Neuron (in vitro differentiated cells): ENCODE measurements around the gene PNPLA5.

Source experiments
- H2AFZ ChIP-seq: one replicate; pipeline ENCODE4 v1.6.1; 2013; ENCODE audit warnings: low read depth, mild to moderate bottlenecking, inconsistent platforms, low read length, moderate library complexity
- H3K27me3 ChIP-seq: one replicate; pipeline ENCODE4 v1.6.1; 2013; ENCODE audit warnings: low read length; ENCODE audit not compliant: insufficient read depth
- H3K36me3 ChIP-seq: one replicate; pipeline ENCODE4 v1.6.1; 2013; ENCODE audit warnings: low read length; ENCODE audit not compliant: insufficient read depth
- H3K4me1 ChIP-seq: one replicate; pipeline ENCODE4 v1.6.1; 2013; ENCODE audit warnings: low read length; ENCODE audit not compliant: insufficient read depth
- H3K4me3 ChIP-seq: 2 replicates; pipeline ENCODE4 v1.5.1; 2013; ENCODE audit warnings: mild to moderate bottlenecking, low read length, moderate library complexity
- H3K9me3 ChIP-seq: one replicate; pipeline ENCODE4 v1.6.1; 2013; ENCODE audit warnings: low read length

Gene PNPLA5

DNA sequence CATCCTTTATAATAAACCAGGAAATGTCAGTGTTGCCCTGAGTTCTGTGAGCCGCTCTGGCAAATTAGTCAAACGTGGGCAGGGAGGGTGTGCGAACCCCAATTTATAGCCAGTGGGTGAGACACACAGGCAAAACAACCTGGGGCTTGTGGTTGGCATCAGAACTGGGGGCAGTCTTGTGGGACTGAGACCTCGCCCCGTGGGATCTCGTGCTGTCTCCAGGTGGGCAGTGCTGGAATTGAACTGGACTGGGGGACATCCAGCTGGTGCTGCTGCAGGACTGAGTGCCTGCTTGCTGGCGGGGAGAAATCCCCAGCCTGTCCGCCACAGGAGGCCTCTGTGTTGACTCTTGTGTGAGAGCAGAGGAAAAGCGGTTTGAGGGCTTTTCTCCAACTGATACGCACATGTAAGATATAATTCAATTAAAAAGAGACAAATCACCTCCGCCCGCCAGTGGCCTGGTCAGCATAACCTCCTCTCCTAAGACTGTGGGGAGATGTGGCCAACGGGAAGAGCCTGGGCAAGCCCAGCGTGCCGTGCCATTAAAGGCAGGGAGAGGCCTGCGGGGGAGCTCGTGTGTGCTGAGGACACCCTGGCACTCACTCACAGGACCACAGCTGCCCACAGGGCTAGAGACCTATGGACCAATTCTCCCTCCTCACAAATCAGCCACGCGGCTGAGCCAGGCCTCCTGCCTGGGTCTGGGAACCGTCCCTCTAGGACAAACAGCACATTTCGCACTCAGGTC, 47.9 kb downstream of the PNPLA5 start:
- Histone ChIP-seq H3K36me3 (peaks cover 4% of the 10 kb centered on the region), H2AFZ (no peak overlapping the region), H3K4me3 (no peak overlapping the region)

DNA sequence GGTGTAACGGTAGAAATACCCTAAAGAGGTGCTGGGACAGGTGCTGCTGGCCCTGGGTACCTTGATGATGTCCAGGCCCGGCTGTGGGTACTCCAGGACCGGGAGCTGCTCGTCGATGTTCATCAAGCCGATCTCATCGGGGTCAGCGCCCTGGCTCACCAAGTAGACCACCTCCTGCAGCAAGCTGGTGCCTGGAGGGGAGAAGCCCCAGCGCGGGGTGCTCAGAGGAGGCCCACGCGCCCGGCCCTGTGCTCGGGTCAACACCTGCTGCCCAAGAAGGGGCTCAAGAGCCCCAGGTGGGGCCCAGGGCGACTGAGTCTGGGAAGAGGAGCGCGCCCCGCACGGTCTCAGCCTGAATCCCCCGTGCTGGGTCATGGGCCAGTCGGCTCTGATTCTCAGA, 50.1 kb downstream of the PNPLA5 start:
- Histone ChIP-seq H2AFZ (no peak overlapping the region), H3K4me3 (no peak overlapping the region), H3K36me3 (peaks cover 13% of the 10 kb centered on the region), H3K9me3 (no peaks in the 10 kb centered on the region), H3K4me1 (no peaks in the 10 kb centered on the region), H3K27me3 (no peaks in the 10 kb centered on the region)

More for the DNA sequence above, 47.9 kb downstream of the PNPLA5 start:
- H3K27me3 ChIP-seq: no peaks in the 10 kb centered on the region
- no peaks in the 10 kb centered on the region for H3K9me3 ChIP-seq
- no peaks in the 10 kb centered on the region for H3K4me1 ChIP-seq

DNA sequence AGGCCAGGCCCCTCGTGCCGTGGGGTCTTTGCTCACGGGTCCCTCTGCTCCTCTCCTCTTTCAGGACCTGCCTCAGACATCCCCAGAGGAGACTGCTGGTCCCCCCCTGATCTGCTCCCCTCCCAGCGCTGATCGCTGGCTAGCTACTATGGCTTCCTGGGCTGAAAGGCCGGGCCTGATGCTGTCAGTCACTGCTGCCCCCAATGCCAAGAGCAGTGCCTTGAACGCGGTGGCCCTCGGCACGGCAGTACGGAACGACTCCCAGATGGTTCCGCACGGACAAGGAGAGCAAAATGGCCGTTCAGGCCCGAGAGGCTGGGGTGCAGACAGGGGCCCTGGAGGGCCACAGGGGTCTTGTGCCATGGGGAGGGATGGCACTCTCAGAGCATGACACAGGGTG, 51.0 kb downstream of the PNPLA5 start:
- no peaks in the 10 kb centered on the region for H3K27me3 ChIP-seq
- no peaks in the 10 kb centered on the region for H3K9me3 ChIP-seq
- peaks cover 15% of the 10 kb centered on the region for H3K36me3 ChIP-seq
- H3K4me3 ChIP-seq: no peak overlapping the region
- H2AFZ ChIP-seq: no peak overlapping the region
- no peaks in the 10 kb centered on the region for H3K4me1 ChIP-seq

DNA sequence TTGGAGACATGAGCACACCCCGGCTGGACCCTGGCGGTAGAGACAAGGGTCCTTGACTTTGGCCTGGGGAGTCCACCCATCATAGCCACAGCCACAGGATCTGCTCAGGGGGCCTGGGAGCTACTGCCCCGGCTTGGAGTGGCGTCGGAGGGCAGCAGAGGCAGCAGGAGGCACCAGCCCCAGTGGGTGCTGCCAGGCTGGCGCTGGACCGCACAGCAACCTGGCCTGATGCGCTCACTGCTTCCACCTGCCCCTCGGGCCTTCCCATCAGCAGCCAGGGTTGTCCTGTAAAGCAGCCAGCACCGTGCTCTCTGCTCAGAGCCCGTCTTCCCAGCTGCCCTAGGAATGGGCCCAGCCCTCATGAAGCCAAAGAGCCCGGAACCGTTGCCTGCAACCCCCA, 51.4 kb downstream of the PNPLA5 start:
- no peak overlapping the region for H3K4me3 ChIP-seq

DNA sequence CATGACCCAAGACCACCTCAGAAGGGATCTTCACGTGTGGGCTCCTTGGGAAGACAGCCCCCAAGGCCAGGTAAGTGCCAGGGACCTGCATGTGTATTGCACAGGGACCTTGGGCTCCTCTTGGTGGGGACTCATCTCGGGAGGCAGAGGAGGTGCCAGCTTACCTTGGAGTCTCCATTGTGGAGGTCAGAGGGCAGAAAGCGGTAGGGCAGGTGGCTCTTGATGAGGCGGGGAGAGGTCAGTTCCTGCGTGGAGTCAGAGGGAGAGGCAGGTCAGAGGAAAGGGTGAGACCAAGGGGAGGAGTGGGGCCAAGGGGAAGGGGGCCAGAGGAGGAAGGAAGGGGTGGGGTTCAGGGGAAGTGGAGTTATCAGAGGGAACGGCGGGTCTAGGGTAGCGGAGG, 52.0 kb downstream of the PNPLA5 start:
- Histone ChIP-seq H3K27me3 (no peaks in the 10 kb centered on the region), H3K4me3 (no peak overlapping the region), H3K9me3 (peaks cover 2% of the 10 kb centered on the region), H2AFZ (no peak overlapping the region), H3K4me1 (no peaks in the 10 kb centered on the region), H3K36me3 (peaks cover 20% of the 10 kb centered on the region)

More for the DNA sequence above, 51.4 kb downstream of the PNPLA5 start:
- Histone ChIP-seq H3K9me3 (peaks cover 2% of the 10 kb centered on the region), H3K27me3 (no peaks in the 10 kb centered on the region), H2AFZ (no peak overlapping the region), H3K4me1 (no peaks in the 10 kb centered on the region), H3K36me3 (peaks cover 19% of the 10 kb centered on the region)

DNA sequence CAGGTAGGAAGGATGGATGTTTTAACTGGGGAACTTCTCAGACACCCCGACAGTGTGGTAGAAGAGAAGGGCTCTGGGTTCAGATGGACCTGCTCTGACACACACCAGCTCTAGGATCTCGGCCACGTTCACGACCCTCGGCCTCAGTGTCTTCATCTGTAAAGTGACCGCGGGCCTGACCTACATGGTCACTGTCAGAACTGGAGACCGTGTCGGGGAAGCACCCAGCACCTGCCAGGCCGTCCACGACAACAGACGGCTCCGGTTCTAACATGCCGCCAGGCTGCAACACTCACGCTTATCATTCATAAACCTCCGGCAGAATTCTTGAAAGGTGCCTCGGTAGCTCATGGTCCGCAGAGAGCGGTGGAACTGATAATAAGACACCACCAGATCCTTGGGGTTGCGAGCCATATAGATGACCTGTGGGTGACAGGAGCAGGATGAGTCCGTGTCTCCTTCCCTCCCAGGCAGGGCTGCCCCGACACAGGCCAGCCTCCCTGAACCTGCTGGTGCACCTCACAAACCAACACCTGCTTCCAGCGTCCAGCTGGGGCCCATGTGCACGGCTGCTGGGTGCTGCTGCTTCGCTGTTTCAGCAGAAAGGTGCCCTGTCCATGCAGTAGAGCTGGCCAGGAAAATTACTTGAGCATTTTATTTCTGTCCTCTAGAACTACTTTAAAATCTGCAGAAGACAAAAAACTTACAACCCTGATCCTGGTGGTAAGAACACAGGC, 53.1 kb downstream of the PNPLA5 start:
- peaks cover 20% of the 10 kb centered on the region for H3K36me3 ChIP-seq
- H2AFZ ChIP-seq: no peak overlapping the region
- no peaks in the 10 kb centered on the region for H3K4me1 ChIP-seq
- peaks cover 2% of the 10 kb centered on the region for H3K9me3 ChIP-seq
- H3K27me3 ChIP-seq: no peaks in the 10 kb centered on the region
- no peak overlapping the region for H3K4me3 ChIP-seq

DNA sequence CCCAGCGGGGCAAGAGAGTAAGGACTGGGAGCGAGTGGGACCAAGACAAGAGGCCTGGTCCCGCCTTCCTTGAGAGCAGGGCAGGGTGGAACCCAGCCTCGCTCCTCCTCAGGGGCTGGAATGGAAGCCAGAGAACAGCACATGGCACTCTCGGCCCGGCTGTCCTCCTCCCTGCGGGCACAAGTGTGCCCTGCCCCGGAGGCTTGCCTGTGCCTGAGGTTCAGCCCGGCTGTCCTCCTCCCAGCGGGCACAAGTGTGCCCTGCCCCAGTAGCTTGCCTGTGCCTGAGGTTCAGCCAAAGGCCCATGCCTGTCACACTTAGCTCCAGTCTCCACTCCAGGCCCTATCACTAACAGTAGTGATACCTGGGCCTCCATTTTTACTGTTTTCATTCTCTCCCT, 53.7 kb downstream of the PNPLA5 start:
- no peak overlapping the region for H3K4me3 ChIP-seq
- H2AFZ ChIP-seq: no peak overlapping the region
- no peaks in the 10 kb centered on the region for H3K4me1 ChIP-seq
- H3K27me3 ChIP-seq: no peaks in the 10 kb centered on the region
- H3K9me3 ChIP-seq: peaks cover 2% of the 10 kb centered on the region
- peaks cover 20% of the 10 kb centered on the region for H3K36me3 ChIP-seq

DNA sequence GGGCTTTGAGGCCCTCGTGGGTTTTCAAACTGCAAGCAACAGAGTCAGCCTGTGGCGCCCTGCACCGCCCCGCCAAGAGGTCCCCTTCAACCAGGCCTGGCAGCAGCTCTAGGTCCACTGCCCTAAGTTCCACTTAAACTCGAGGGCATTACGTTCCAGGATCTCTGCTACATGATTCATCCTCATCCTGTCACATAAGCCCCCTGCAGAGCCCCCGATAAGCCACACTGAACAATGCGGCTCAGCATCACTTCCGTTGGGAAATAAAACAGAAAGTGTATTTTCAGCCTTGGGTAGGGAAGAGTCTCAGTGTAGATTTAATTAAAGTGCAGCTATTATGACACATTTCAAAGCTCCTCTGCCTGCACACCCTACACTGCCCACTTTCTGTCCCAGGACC, 54.1 kb downstream of the PNPLA5 start:
- H3K4me3 ChIP-seq: no peak overlapping the region
- H3K36me3 ChIP-seq: peaks cover 20% of the 10 kb centered on the region
- peaks cover 2% of the 10 kb centered on the region for H3K9me3 ChIP-seq
- no peak overlapping the region for H2AFZ ChIP-seq
- H3K4me1 ChIP-seq: no peaks in the 10 kb centered on the region
- no peaks in the 10 kb centered on the region for H3K27me3 ChIP-seq

DNA sequence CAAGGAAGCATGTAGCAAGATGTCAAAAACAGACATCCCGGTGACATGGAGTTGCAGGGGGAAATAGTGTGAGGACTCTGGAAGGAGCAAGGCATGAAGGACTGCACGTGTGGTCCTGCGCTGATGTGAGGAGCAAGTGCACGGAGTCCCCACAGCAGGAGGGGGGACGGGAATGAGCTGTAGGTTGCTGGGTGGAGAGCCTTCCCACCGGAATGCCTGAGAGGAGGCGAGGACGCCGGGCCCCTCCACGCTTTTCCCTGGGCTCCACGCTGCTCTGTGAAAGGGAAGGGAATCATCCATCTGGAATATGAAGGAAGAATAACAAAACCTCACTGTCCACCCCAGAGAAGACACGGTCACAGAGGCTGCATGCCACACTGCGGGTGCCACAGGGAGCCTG, 56.1 kb downstream of the PNPLA5 start:
- Histone ChIP-seq H3K27me3 (no peaks in the 10 kb centered on the region), H3K4me1 (no peaks in the 10 kb centered on the region), H2AFZ (no peak overlapping the region), H3K36me3 (peaks cover 27% of the 10 kb centered on the region), H3K9me3 (peaks cover 2% of the 10 kb centered on the region), H3K4me3 (no peak overlapping the region)

DNA sequence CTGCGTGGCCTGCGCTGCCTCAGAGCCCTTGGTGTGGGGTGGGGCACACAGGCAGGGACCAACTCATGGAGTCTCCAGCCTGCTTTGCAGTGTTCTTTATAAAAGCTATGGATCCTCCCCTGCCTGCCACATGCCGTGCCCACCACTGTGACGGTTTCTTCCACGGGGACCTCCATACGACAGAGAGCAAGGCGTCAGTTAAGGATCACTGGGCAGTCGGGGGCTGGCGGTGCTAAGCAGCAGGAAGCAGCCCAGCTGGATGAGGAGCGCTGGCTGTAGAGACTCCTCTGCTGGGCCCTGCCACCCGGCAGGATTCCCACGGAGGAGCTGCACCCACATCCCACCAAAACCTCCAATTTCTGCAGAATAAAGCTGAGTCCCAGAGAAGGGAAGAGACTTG, 56.6 kb downstream of the PNPLA5 start:
- Histone ChIP-seq H2AFZ (no peak overlapping the region), H3K9me3 (peaks cover 2% of the 10 kb centered on the region)

DNA sequence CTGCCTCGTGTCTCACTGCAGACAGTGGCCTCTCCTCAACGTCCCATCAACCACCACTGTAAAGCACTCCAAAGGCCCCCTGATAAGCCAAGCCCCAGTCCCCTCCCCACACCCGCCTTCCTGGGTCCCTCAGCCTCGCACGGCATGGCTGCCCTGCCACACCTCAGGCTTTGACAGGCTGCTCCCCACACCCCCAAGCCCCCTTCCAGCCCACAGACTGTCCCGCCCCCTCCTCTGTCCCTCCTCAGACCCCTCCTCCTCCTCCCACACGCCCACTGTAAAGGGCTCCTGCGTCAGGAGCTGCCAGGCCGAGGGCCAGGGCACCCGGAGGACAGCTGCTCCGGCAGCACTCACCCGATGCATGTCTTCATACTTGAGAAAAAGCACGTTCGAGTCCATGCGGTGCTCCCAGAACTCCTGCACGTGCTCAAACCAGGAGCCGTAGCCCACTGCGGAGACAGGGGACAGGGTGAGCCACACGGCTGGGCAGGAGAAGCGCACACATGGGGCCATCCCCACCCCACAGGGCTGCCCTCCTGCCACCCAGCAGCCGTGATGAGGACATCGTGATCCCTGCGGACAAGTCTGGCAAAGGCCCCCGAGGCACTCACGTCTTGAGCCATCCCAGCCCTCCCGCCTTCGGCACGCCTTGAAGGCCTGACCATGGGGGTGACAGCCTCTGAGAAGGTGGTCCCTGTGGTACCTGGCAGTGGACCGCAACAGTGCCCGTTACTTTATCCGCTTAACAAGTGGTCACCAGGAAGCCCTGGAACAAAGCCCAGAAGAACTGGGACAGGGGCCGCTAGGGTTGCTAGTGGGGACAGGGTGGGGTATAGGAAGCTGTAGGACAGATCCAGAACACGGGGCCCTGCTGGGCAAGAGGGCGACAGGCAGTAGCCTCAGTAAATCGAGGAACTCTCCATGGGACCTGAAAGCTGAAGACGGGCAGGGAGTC, 58.2 kb downstream of the PNPLA5 start:
- Histone ChIP-seq H3K4me1 (no peaks in the 10 kb centered on the region), H3K9me3 (peaks cover 2% of the 10 kb centered on the region), H3K27me3 (no peaks in the 10 kb centered on the region), H3K36me3 (peaks cover 24% of the 10 kb centered on the region), H2AFZ (no peak overlapping the region), H3K4me3 (no peak overlapping the region)

More for the DNA sequence above, 56.6 kb downstream of the PNPLA5 start:
- no peaks in the 10 kb centered on the region for H3K27me3 ChIP-seq
- no peaks in the 10 kb centered on the region for H3K4me1 ChIP-seq
- H3K4me3 ChIP-seq: no peak overlapping the region
- H3K36me3 ChIP-seq: peaks cover 31% of the 10 kb centered on the region

DNA sequence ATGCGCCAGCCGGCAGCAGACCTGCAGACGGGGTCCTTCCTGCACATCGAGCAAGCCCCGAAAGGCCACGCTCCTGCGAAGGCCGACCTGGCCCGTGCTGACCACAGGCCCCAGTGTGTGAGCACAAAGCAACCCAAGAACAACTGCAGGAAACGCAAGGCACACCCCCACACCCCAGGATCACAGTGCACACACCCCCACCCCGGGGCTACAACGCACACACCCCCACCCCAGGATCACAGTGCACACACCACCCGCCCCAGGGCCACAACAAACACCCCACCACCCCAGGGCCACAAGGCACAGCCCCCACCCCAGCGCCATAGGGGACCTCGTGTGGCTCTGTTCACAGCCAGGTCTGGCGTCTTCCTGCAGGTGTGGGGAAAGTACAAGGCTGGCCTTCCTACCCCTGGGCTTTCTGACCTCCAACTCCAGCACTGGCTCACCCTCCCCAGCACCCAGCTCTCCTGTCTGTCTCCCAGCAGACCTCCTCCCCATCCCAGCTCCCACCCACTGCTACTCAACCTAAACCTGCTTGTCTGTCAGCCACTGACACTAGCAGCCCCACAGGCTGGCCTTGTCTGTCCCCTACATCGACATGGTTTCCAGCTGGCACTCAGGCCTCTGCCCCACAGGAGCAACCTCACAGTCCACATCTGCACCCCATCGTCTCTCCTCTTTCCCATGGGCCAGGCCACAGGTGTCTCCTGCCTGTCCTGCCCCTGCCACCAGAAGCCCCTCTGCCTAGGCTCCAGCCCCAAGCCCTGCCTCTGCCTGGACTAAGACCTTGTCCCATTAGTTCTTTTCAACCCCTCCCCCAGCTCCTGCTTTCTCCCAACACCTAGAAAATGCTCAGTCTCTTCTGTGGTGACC, 59.2 kb downstream of the PNPLA5 start:
- peaks cover 2% of the 10 kb centered on the region for H3K9me3 ChIP-seq
- H2AFZ ChIP-seq: no peak overlapping the region
- peaks cover 18% of the 10 kb centered on the region for H3K36me3 ChIP-seq
- H3K4me3 ChIP-seq: no peak overlapping the region
- H3K27me3 ChIP-seq: no peaks in the 10 kb centered on the region
- peaks cover 9% of the 10 kb centered on the region for H3K4me1 ChIP-seq
